SU-DHL-6 (cell line): Measurements from ENCODE around the gene CLECL1.
A peak's percentile ranks its signal among the peaks of the same experiment; 100 is the strongest.

Source experiments
- H2AFZ ChIP-seq: fragments of 200-600 bp; sonication (generic); 2 replicates; pipeline ENCODE4 v1.6.1; 2014; ENCODE audit warnings: low read depth, mild to moderate bottlenecking, moderate library complexity, mixed read lengths, antibody characterized with exemption, low read length; ENCODE audit not compliant: severe bottlenecking
- H3F3A ChIP-seq: fragments of 200-600 bp; shearing (Covaris generic); 2 replicates; pipeline ENCODE4 v1.6.0; 2016; ENCODE audit warnings: antibody characterized with exemption, mild to moderate bottlenecking; ENCODE audit not compliant: insufficient read depth
- H3K27ac ChIP-seq: fragments of 200-600 bp; sonication (generic); 2 replicates; pipeline ENCODE4 v1.5.1; 2016; ENCODE audit warnings: low read depth, mild to moderate bottlenecking, low read length, moderate library complexity, mixed read lengths
- H3K27me3 ChIP-seq: fragments of 200-600 bp; sonication (generic), shearing (Covaris generic); 2 replicates; pipeline ENCODE4 v1.6.0; 2014; ENCODE audit warnings: mild to moderate bottlenecking, low read length
- H3K36me3 ChIP-seq: fragments of 200-600 bp; sonication (generic); 2 replicates; pipeline ENCODE4 v1.6.1; 2014; ENCODE audit warnings: mild to moderate bottlenecking, low read length, mixed read lengths
- H3K4me2 ChIP-seq: fragments of 300-600, 200-600 bp; shearing (Covaris generic), sonication (generic); 2 replicates; pipeline ENCODE4 v1.6.0; 2014; ENCODE audit warnings: low read length, low read depth, mild to moderate bottlenecking; ENCODE audit not compliant: poor library complexity, severe bottlenecking
- H3K4me3 ChIP-seq: fragments of 200-600 bp; sonication (generic); 2 replicates; pipeline ENCODE4 v1.5.1; 2014; ENCODE audit warnings: antibody characterized with exemption, low read length, mild to moderate bottlenecking, mixed read lengths; ENCODE audit not compliant: insufficient read depth, poor library complexity, severe bottlenecking
- H3K79me2 ChIP-seq: fragments of 200-600 bp; sonication (generic); 2 replicates; pipeline ENCODE4 v1.6.1; 2014; ENCODE audit warnings: mild to moderate bottlenecking, low read length, moderate library complexity; ENCODE audit not compliant: insufficient read depth
- H3K9ac ChIP-seq: fragments of 200-600 bp; sonication (generic); 2 replicates; pipeline ENCODE4 v1.7.0; 2014; ENCODE audit warnings: mild to moderate bottlenecking, low read length
- H3K9me2 ChIP-seq: fragments of 200-600 bp; sonication (generic); replicated peaks from 2 replicates; pipeline ENCODE4 v1.6.1; 2014; ENCODE audit warnings: low read length; ENCODE audit not compliant: insufficient read depth
- H3K9me3 ChIP-seq: fragments of 200-600 bp; sonication (generic); 2 replicates; pipeline ENCODE4 v1.6.1; 2014; ENCODE audit warnings: low read length, mixed read lengths; ENCODE audit not compliant: insufficient read depth
- H4K20me1 ChIP-seq: fragments of 200-600 bp; sonication (generic); 2 replicates; pipeline ENCODE4 v1.6.1; 2014; ENCODE audit warnings: low read depth, mild to moderate bottlenecking, antibody characterized with exemption, low read length, moderate library complexity, mixed read lengths
- CTCF ChIP-seq: fragments of 200-600 bp; sonication (generic); IDR thresholded peaks from one replicate; pipeline ENCODE4 v1.5.1; 2017; ENCODE audit warnings: antibody characterized with exemption, mild to moderate bottlenecking, low read length, moderate library complexity; ENCODE audit not compliant: insufficient read depth, poor library complexity, severe bottlenecking
- EZH2phosphoT487 ChIP-seq: fragments of 200-600 bp; sonication (generic), shearing (Covaris generic); conservative IDR thresholded peaks from 2 replicates; pipeline ENCODE4 v1.6.1; 2018; ENCODE audit warnings: mild to moderate bottlenecking, antibody characterized with exemption, low read length, moderate library complexity, mixed read lengths

CLECL1 gene

GRCh38 chr12:9732921-9733461 is at the start of gene CLECL1:
CLECL1 (minus strand) TSS chr12:9733097.
- H4K20me1 ChIP-seq: no peaks in the 10 kb centered on the region
- H3K27me3 ChIP-seq: no peaks in the 10 kb centered on the region
- H3F3A ChIP-seq: peaks cover 48% of the 10 kb centered on the region
- H3K36me3 ChIP-seq: no peaks in the 10 kb centered on the region
- peak within 1 kb of the TSS; percentile 99 for H3K4me2 ChIP-seq
- no peaks in the 10 kb centered on the region for H3K9me2 ChIP-seq
- peaks cover 47% of the 10 kb centered on the region for H3K79me2 ChIP-seq
- H3K9ac ChIP-seq: peak within 1 kb of the TSS; percentile 74
- peak within 1 kb of the TSS; percentile 100 for H3K27ac ChIP-seq
- TF ChIP-seq CTCF: no peak
- TF ChIP-seq EZH2phosphoT487: no peak
- H3K4me3 ChIP-seq: peak within 1 kb of the TSS; percentile 63
- no peak within 1 kb of the TSS for H2AFZ ChIP-seq
- no peaks in the 10 kb centered on the region for H3K9me3 ChIP-seq

GRCh38 chr12:9781360-9781759 is 48.5 kb upstream of the CLECL1 start:
- no peaks in the 10 kb centered on the region for H3K79me2 ChIP-seq

DNA sequence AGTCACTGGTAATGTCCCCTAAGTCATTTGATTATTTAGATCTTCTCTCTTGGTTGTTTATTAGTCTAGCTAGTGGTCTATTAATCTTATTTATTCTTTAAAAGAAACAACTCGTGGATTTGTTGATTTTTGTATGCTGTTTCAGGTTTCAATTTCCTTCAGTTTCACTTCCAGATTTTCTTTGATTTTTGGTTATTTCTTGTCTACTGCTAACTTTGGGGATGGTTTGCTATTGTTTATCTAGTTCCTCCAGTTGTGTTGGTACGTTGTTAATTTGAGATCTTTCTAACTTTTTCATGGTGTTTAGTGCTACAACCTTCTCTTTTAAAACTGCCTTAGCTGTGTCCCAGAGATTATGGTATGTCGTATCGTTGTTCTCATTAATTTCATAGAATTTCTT is 46.3 kb upstream of the CLECL1 start:
- Histone ChIP-seq H3K27me3 (no peaks in the 10 kb centered on the region), H3K9me3 (no peaks in the 10 kb centered on the region), H2AFZ (no peak overlapping the region), H3K27ac (no peak overlapping the region), H3K9ac (no peak overlapping the region), H3K4me3 (no peak overlapping the region), H3K4me2 (no peak overlapping the region), H3K9me2 (no peaks in the 10 kb centered on the region), H4K20me1 (no peaks in the 10 kb centered on the region), H3F3A (no peaks in the 10 kb centered on the region), H3K79me2 (no peaks in the 10 kb centered on the region), H3K36me3 (no peaks in the 10 kb centered on the region)
- TF ChIP-seq CTCF (no peak), EZH2phosphoT487 (no peak)

More at GRCh38 chr12:9781360-9781759, 48.5 kb upstream of the CLECL1 start:
- Histone ChIP-seq H3K27ac (no peak overlapping the region), H3K9me2 (no peaks in the 10 kb centered on the region), H3F3A (no peaks in the 10 kb centered on the region), H3K4me3 (no peak overlapping the region), H3K27me3 (no peaks in the 10 kb centered on the region), H3K9me3 (no peaks in the 10 kb centered on the region), H3K4me2 (no peak overlapping the region), H3K36me3 (no peaks in the 10 kb centered on the region), H2AFZ (no peak overlapping the region), H4K20me1 (no peaks in the 10 kb centered on the region), H3K9ac (no peak overlapping the region)
- TF ChIP-seq EZH2phosphoT487 (no peak), CTCF (no peak)
